SK-N-SH (cell line): Measurements from ENCODE around the gene KLK12. TPM values are rescaled to one million over a fixed set of nuclear protein-coding genes. Genes with fewer than 3 reads are reported as not detected.
"Not testable (repeated sequence)": the region's sequence is repeated elsewhere in the genome, so short reads cannot be mapped to it uniquely, and the experiment has no call there.

Experiments used
- CTCF ChIA-PET: fragments of 300-600, 350-600 bp; formaldehyde crosslinking; extraction: SDS; loops from one replicate; lab custom pipeline; 2021; lab: Yijun Ruan, JAX
- POLR2A ChIA-PET: fragments of 350-600 bp; sonication (Branson Sonifier 250); formaldehyde crosslinking; extraction: SDS; loops from one replicate; lab custom pipeline; 2020; ENCODE audit warnings: antibody characterized with exemption, inconsistent platforms; lab: Yijun Ruan, JAX
- DNase-seq: peaks from one replicate; pipeline ENCODE4 v3.0.0; 2012
- H2AFZ ChIP-seq: fragments of 200-600 bp; sonication (generic); 2 replicates; pipeline ENCODE4 v1.8.1; 2016; ENCODE audit warnings: antibody characterized with exemption, mild to moderate bottlenecking, low read depth
- H3F3A ChIP-seq: fragments of 200-600 bp; sonication (generic); replicated peaks from 2 replicates; pipeline ENCODE3; 2016; ENCODE audit warnings: antibody characterized with exemption, mild to moderate bottlenecking; ENCODE audit not compliant: insufficient read depth
- H3K27ac ChIP-seq, 2 experiments: fragments of 200-500 bp in 1 of 2; fragments of 200-600 bp in 1 of 2; sonication (Bioruptor generic) in 1 of 2; sonication (generic), shearing (Covaris generic) in 1 of 2; 2 replicates each; pipeline versions ENCODE4 v1.5.1 to v1.6.1; 2014 to 2016; ENCODE audit warnings: low read depth in 2 of 2, inconsistent platforms in 1 of 2, low read length in 1 of 2, mild to moderate bottlenecking in 1 of 2, mixed read lengths in 1 of 2
- H3K27me3 ChIP-seq: fragments of 200-600 bp; sonication (generic), shearing (Covaris generic); 2 replicates; pipeline ENCODE4 v1.6.1; 2016; ENCODE audit warnings: mixed run types; ENCODE audit not compliant: insufficient read depth
- H3K36me3 ChIP-seq, 2 experiments: fragments of 200-500 bp in 1 of 2; fragments of 200-600 bp in 1 of 2; sonication (Bioruptor generic) in 1 of 2; sonication (generic) in 1 of 2; replicated peaks in 1 of 2; 2 replicates each; pipeline versions ENCODE3 to v1.5.1; 2014 to 2016; ENCODE audit warnings: low read length in 1 of 2, mild to moderate bottlenecking in 1 of 2; ENCODE audit not compliant: insufficient read depth in 2 of 2, control insufficient read depth in 1 of 2
- H3K4me1 ChIP-seq, 2 experiments: fragments of 200-500 bp in 1 of 2; fragments of 200-600 bp in 1 of 2; sonication (Bioruptor generic) in 1 of 2; sonication (generic), shearing (Covaris generic) in 1 of 2; 2 replicates each; pipeline versions ENCODE4 v1.5.1 to v1.6.1; 2014 to 2016; ENCODE audit warnings: low read depth in 1 of 2, low read length in 1 of 2, mixed run types in 1 of 2; ENCODE audit not compliant: insufficient read depth in 2 of 2, control insufficient read depth in 1 of 2
- H3K4me2 ChIP-seq: fragments of 200-600 bp; sonication (generic), shearing (Covaris generic); 2 replicates; pipeline ENCODE4 v1.6.1; 2017; ENCODE audit warnings: mixed run types
- H3K4me3 ChIP-seq, 2 experiments: fragments of 200-500 bp in 1 of 2; fragments of 200-600 bp in 1 of 2; sonication (Bioruptor generic) in 1 of 2; sonication (generic), shearing (Covaris generic) in 1 of 2; 2 replicates each; pipeline versions ENCODE4 v1.5.1 to v1.8.1; 2014 to 2016; ENCODE audit warnings: low read depth in 2 of 2, inconsistent platforms in 1 of 2, low read length in 1 of 2, mild to moderate bottlenecking in 1 of 2, mixed read lengths in 1 of 2, moderate library complexity in 1 of 2
- H3K79me2 ChIP-seq: fragments of 200-600 bp; sonication (generic); 2 replicates; pipeline ENCODE4 v1.8.1; 2017; ENCODE audit warnings: mild to moderate bottlenecking; ENCODE audit not compliant: insufficient read depth
- H3K9ac ChIP-seq: fragments of 200-600 bp; sonication (generic); 2 replicates; pipeline ENCODE4 v1.6.1; 2017; ENCODE audit warnings: mixed run types
- H3K9me2 ChIP-seq: fragments of 200-600 bp; sonication (generic); 2 replicates; pipeline ENCODE4 v1.6.1; 2017; ENCODE audit warnings: mixed run types
- H3K9me3 ChIP-seq: fragments of 200-600 bp; sonication (generic); 2 replicates; pipeline ENCODE4 v1.6.1; 2017; ENCODE audit warnings: mixed run types, mild to moderate bottlenecking, moderate library complexity
- H4K20me1 ChIP-seq: fragments of 200-600 bp; sonication (generic); 2 replicates; pipeline ENCODE4 v1.6.1; 2017; ENCODE audit warnings: mild to moderate bottlenecking, mixed run types; ENCODE audit not compliant: insufficient read depth
- FOSL2 ChIP-seq: IDR thresholded peaks from 2 replicates; pipeline ENCODE4 v1.4.0; 2012; ENCODE audit warnings: low read depth, mild to moderate bottlenecking, moderate library complexity, borderline replicate concordance
- JUND ChIP-seq: IDR thresholded peaks from 2 replicates; pipeline ENCODE4 v1.4.0; 2012
- MEF2A ChIP-seq: IDR thresholded peaks from 2 replicates; pipeline ENCODE4 v1.4.0; 2012; ENCODE audit warnings: low read depth, borderline replicate concordance
- RXRA ChIP-seq: IDR thresholded peaks from 2 replicates; pipeline ENCODE4 v1.4.0; 2012; ENCODE audit warnings: low read depth, mild to moderate bottlenecking, borderline replicate concordance
- SMC3 ChIP-seq: IDR thresholded peaks from 2 replicates; pipeline ENCODE4 v1.6.1; 2012; ENCODE audit warnings: low read depth, low read length, improper control_type of control experiment
- TCF12 ChIP-seq: IDR thresholded peaks from 2 replicates; pipeline ENCODE4 v1.4.0; 2012
- WGBS: methylation state at CpG from one replicate; pipeline ENCODE4 v1.1.6; 2017; ENCODE audit warnings: low lambda C conversion rate; 5-methylcytosine and 5-hydroxymethylcytosine counted together
- polyA plus RNA-seq, 3 experiments: library from polyadenylated mRNA; depleted of rRNA; stranded (reverse); fragments of >200 nt; gene quantifications; 2 replicates each; pipeline ENCODE4 v1.2.3, GENCODE V29; 2012
- TF ChIP-seq, protein P1 (sequence below): IDR thresholded peaks from 2 replicates; pipeline ENCODE4; 2012

Gene KLK12
- polyA plus RNA-seq, 1 of the 3 experiments (the other 2 are of a cell fraction), result not detected

DNA sequence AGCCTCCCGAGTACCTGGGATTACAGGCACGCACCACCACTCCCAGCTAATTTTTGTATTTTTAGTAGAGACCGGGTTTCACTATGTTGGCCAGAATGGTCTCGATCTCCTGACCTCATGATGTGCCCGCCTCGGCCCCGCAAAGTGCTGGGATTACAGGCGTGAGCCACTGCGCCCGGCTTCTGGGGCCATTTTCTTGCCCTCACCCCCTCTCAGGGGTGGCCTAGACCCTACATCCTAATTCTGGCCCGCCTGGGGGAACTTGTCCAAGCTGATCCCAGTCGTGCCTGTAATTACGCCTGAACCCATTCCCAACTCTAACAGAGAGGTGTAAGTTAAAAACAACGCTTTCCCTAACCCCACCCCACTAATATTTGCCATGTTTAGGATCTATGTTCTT, 50.4 kb downstream of the KLK12 start:
- H3K4me2 ChIP-seq, H3K27ac ChIP-seq, H3K4me3 ChIP-seq, H3K36me3 ChIP-seq, H3K9me2 ChIP-seq, CTCF ChIA-PET, POLR2A ChIA-PET, H2AFZ ChIP-seq, H3F3A ChIP-seq, H3K9ac ChIP-seq, H3K9me3 ChIP-seq, H3K27me3 ChIP-seq, H4K20me1 ChIP-seq, H3K4me1 ChIP-seq, DNase-seq, H3K79me2 ChIP-seq: not testable (repeated sequence)
- WGBS, result 18% methylated on average over 14 of the region's 14 CpGs

- whole genome bisulfite sequencing, result 11% methylated on average over 28 of the region's 28 CpGs
- Histone ChIP-seq H3K9me3 (no peaks in the 10 kb centered on the region), H3K27ac (no peak within 1 kb of the TSS), H3K4me1 (no peaks in the 10 kb centered on the region), H3K36me3 (no peaks in the 10 kb centered on the region), H3K79me2 (no peaks in the 10 kb centered on the region), H3K9ac (no peak within 1 kb of the TSS), H4K20me1 (no peaks in the 10 kb centered on the region), H3K9me2 (no peaks in the 10 kb centered on the region), H3K27me3 (no peaks in the 10 kb centered on the region; the same call in 1 of the 2 replicates), H3K4me3 (no peak within 1 kb of the TSS), H3F3A (no peaks in the 10 kb centered on the region), H3K4me2 (no peak within 1 kb of the TSS), H2AFZ (no peak within 1 kb of the TSS)
- CTCF ChIA-PET, result no interaction called here
- DNase-seq, result no peak
- POLR2A ChIA-PET, result no interaction called here
- TF ChIP-seq MEF2A (no peak), SMC3 (no peak), TCF12 (no peak), FOSL2 (no peak), JUND (no peak), RXRA (no peak)
- TF ChIP-seq, protein P1, sequence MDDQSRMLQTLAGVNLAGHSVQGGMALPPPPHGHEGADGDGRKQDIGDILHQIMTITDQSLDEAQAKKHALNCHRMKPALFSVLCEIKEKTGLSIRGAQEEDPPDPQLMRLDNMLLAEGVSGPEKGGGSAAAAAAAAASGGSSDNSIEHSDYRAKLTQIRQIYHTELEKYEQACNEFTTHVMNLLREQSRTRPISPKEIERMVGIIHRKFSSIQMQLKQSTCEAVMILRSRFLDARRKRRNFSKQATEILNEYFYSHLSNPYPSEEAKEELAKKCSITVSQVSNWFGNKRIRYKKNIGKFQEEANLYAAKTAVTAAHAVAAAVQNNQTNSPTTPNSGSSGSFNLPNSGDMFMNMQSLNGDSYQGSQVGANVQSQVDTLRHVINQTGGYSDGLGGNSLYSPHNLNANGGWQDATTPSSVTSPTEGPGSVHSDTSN, result no peak
Observed at GRCh38 chr19:50983625-50984292, 51.0 kb downstream of the KLK12 start, which contains the start of gene KLK7. KLK7 (minus strand) TSS chr19:50983917; CDS start chr19:50982399, 1,518 bp downstream.

- H4K20me1 ChIP-seq, result no peaks in the 10 kb centered on the region
- H3K27me3 ChIP-seq, result no peaks in the 10 kb centered on the region; the same call in 1 of the 2 replicates
- H3K79me2 ChIP-seq, result no peaks in the 10 kb centered on the region
- H3K36me3 ChIP-seq, result no peaks in the 10 kb centered on the region
- no peak overlapping the region for H3K4me3 ChIP-seq
- no peaks in the 10 kb centered on the region for H3K9me3 ChIP-seq
- H3K4me2 ChIP-seq, result no peak overlapping the region
- ChIA-PET POLR2A (no interaction called here), CTCF (no interaction called here)
- WGBS, result 16% methylated on average over 3 of the region's 4 CpGs
- no peaks in the 10 kb centered on the region for H3K4me1 ChIP-seq
- no peak overlapping the region for H3K27ac ChIP-seq
- no peaks in the 10 kb centered on the region for H3K9me2 ChIP-seq
- H2AFZ ChIP-seq, result no peak overlapping the region
- DNase-seq, result no peak
- H3F3A ChIP-seq, result no peaks in the 10 kb centered on the region
- TF ChIP-seq SMC3, result no peak
- no peak overlapping the region for H3K9ac ChIP-seq
Observed at GRCh38 chr19:50982186-50982585, 52.6 kb downstream of the KLK12 start.
